NCI-H526 treated with DMSO at 0.1 percent for 48 hours (cell line): Measurements from ENCODE around the gene MAP2K1.
"Not testable (repeated sequence)": the region's sequence is repeated elsewhere in the genome, so short reads cannot be mapped to it uniquely, and the experiment has no call there.

ENCODE experiments used
- DNase-seq: peaks from one replicate; lab custom pipeline; 2025; lab: John Stamatoyannopoulos, UW

The MAP2K1 gene

GRCh38 chr15:66393037-66393436 is 6.3 kb downstream of the MAP2K1 start:
- not testable (repeated sequence) for DNase-seq

GRCh38 chr15:66394472-66394871 is 7.8 kb downstream of the MAP2K1 start:
- no peak for DNase-seq

- DNase-seq, result no peak
Measured at GRCh38 chr15:66394915-66395314, 8.2 kb downstream of the MAP2K1 start.

GRCh38 chr15:66399276-66399675 is 12.6 kb downstream of the MAP2K1 start:
- DNase-seq, result no peak

GRCh38 chr15:66400351-66400774 is 13.7 kb downstream of the MAP2K1 start:
- no peak for DNase-seq

GRCh38 chr15:66401130-66402021 is 14.7 kb downstream of the MAP2K1 start:
- DNase-seq, result no peak

- no peak for DNase-seq
Measured at GRCh38 chr15:66402761-66403284, 16.1 kb downstream of the MAP2K1 start.

GRCh38 chr15:66403323-66403722 is 16.6 kb downstream of the MAP2K1 start:
- no peak for DNase-seq

- DNase-seq, result no peak
Measured at GRCh38 chr15:66404122-66404521, 17.4 kb downstream of the MAP2K1 start.

GRCh38 chr15:66404532-66404931 is 17.8 kb downstream of the MAP2K1 start:
- no peak for DNase-seq

- no peak for DNase-seq
Measured at GRCh38 chr15:66405007-66405406, 18.3 kb downstream of the MAP2K1 start.

- no peak for DNase-seq
Measured at GRCh38 chr15:66405615-66406014, 18.9 kb downstream of the MAP2K1 start.

- no peak for DNase-seq
Measured at GRCh38 chr15:66408254-66408653, 21.5 kb downstream of the MAP2K1 start.

GRCh38 chr15:66408675-66409282 is 22.1 kb downstream of the MAP2K1 start:
- DNase-seq, result no peak

GRCh38 chr15:66409565-66410108 is 22.9 kb downstream of the MAP2K1 start:
- DNase-seq, result no peak

GRCh38 chr15:66411190-66411589 is 24.5 kb downstream of the MAP2K1 start:
- no peak for DNase-seq

- no peak for DNase-seq
Measured at GRCh38 chr15:66412220-66412619, 25.5 kb downstream of the MAP2K1 start.

GRCh38 chr15:66413579-66413978 is 26.9 kb downstream of the MAP2K1 start:
- DNase-seq, result no peak

GRCh38 chr15:66415360-66415759 is 28.6 kb downstream of the MAP2K1 start:
- no peak for DNase-seq

- DNase-seq, result no peak
Measured at GRCh38 chr15:66417736-66418135, 31.0 kb downstream of the MAP2K1 start.

- no peak for DNase-seq
Measured at GRCh38 chr15:66419471-66419870, 32.8 kb downstream of the MAP2K1 start.

- DNase-seq, result no peak
Measured at GRCh38 chr15:66422347-66422746, 35.6 kb downstream of the MAP2K1 start.

GRCh38 chr15:66423149-66423548 is 36.4 kb downstream of the MAP2K1 start:
- no peak for DNase-seq
